Astrocyte (in vitro differentiated cells and primary cell): ENCODE measurements around the gene FRRS1. TPM values are rescaled to one million over a fixed set of nuclear protein-coding genes. Genes with fewer than 3 reads are reported as not detected.

Source experiments
- DNase-seq: peaks from one replicate; pipeline ENCODE4 v3.0.0-alpha.2; 2010; ENCODE audit warnings: low read depth
- FAIRE-seq: peaks from 2 replicates; lab custom pipeline; 2011; peaks lifted over from hg19 to GRCh38; lab: Jason Lieb, UNC
- H2AFZ ChIP-seq: 2 replicates; pipeline ENCODE4 v1.6.0; 2012; ENCODE audit warnings: low read depth, low read length, inconsistent platforms
- H3K27ac ChIP-seq: 2 replicates; pipeline ENCODE4 v1.5.1; 2011; ENCODE audit warnings: low read depth, low read length, inconsistent platforms
- H3K27me3 ChIP-seq: 2 replicates; pipeline ENCODE4 v1.6.0; 2011; ENCODE audit warnings: low read length, inconsistent platforms; ENCODE audit not compliant: insufficient read depth
- H3K36me3 ChIP-seq: 2 replicates; pipeline ENCODE4 v1.5.1; 2011; ENCODE audit warnings: low read length, inconsistent platforms; ENCODE audit not compliant: insufficient read depth
- H3K4me1 ChIP-seq: 2 replicates; pipeline ENCODE4 v1.5.1; 2011; ENCODE audit warnings: low read length, inconsistent platforms; ENCODE audit not compliant: insufficient read depth
- H3K4me2 ChIP-seq: 2 replicates; pipeline ENCODE4 v1.6.0; 2012; ENCODE audit warnings: low read length, inconsistent platforms
- H3K4me3 ChIP-seq: 2 replicates; pipeline ENCODE4 v1.5.1; 2011; ENCODE audit warnings: low read depth, mild to moderate bottlenecking, low read length, inconsistent platforms; ENCODE audit not compliant: insufficient read depth
- H3K79me2 ChIP-seq: 2 replicates; pipeline ENCODE4 v1.6.0; 2012; ENCODE audit warnings: mild to moderate bottlenecking, low read length, inconsistent platforms; ENCODE audit not compliant: insufficient read depth
- H3K9ac ChIP-seq: 2 replicates; pipeline ENCODE4 v1.6.0; 2012; ENCODE audit warnings: mild to moderate bottlenecking, low read length, inconsistent platforms
- H3K9me3 ChIP-seq: 2 replicates; pipeline ENCODE4 v1.5.1; 2012; ENCODE audit warnings: low read depth, mild to moderate bottlenecking, low read length, inconsistent platforms; ENCODE audit not compliant: insufficient read depth
- H4K20me1 ChIP-seq: 2 replicates; pipeline ENCODE4 v1.6.0; 2012; ENCODE audit warnings: low read length, inconsistent platforms; ENCODE audit not compliant: insufficient read depth
- H3K27ac Mint-ChIP-seq: one replicate; pipeline ENCODE4 v1.8.0; 2021; ENCODE audit warnings: mild to moderate bottlenecking, mixed read lengths; ENCODE audit not compliant: unreplicated experiment
- H3K27me3 Mint-ChIP-seq: one replicate; pipeline ENCODE4 v1.8.0; 2021; ENCODE audit warnings: low read depth, mixed read lengths; ENCODE audit not compliant: unreplicated experiment
- H3K36me3 Mint-ChIP-seq: one replicate; pipeline ENCODE4 v1.8.0; 2021; ENCODE audit warnings: low read depth, mixed read lengths; ENCODE audit not compliant: unreplicated experiment
- H3K4me1 Mint-ChIP-seq: one replicate; pipeline ENCODE4 v1.8.0; 2021; ENCODE audit warnings: low read depth, mixed read lengths; ENCODE audit not compliant: unreplicated experiment
- H3K4me3 Mint-ChIP-seq: one replicate; pipeline ENCODE4 v1.8.0; 2021; ENCODE audit warnings: mild to moderate bottlenecking, moderate library complexity, mixed read lengths; ENCODE audit not compliant: unreplicated experiment
- H3K9me3 Mint-ChIP-seq: one replicate; pipeline ENCODE4 v1.8.0; 2021; ENCODE audit warnings: mild to moderate bottlenecking, mixed read lengths; ENCODE audit not compliant: unreplicated experiment
- CTCF ChIP-seq: IDR thresholded peaks from 2 replicates; pipeline ENCODE4 v1.5.1; 2011; ENCODE audit warnings: low read depth, mild to moderate bottlenecking, inconsistent platforms, low read length, moderate library complexity; ENCODE audit not compliant: insufficient read depth
- EZH2 ChIP-seq: IDR thresholded peaks from 2 replicates; pipeline ENCODE4 v1.6.1; 2012; ENCODE audit warnings: mild to moderate bottlenecking, low read length, inconsistent platforms; ENCODE audit not compliant: insufficient read depth
- total RNA-seq: library from RNA; stranded (reverse); gene quantifications from 2 replicates; pipeline ENCODE4 v1.2.1, GENCODE V29; 2021

Gene FRRS1
- total RNA-seq, 1 donor from 2014 or later = 4.5 TPM

- H3K27me3 Mint-ChIP-seq = no peaks in the 10 kb centered on the region
- H3K27ac Mint-ChIP-seq = no peak overlapping the region
- Histone ChIP-seq H3K4me2 (no peak overlapping the region), H3K4me3 (no peak overlapping the region), H3K9me3 (no peaks in the 10 kb centered on the region), H3K27me3 (no peaks in the 10 kb centered on the region), H3K27ac (no peak overlapping the region), H3K9ac (no peak overlapping the region), H3K4me1 (no peaks in the 10 kb centered on the region), H3K36me3 (no peaks in the 10 kb centered on the region), H3K79me2 (no peaks in the 10 kb centered on the region), H4K20me1 (no peaks in the 10 kb centered on the region), H2AFZ (no peak overlapping the region)
- DNase-seq (no peak), FAIRE-seq (no peak)
- no peak overlapping the region for H3K4me3 Mint-ChIP-seq
- no peaks in the 10 kb centered on the region for H3K9me3 Mint-ChIP-seq
- TF ChIP-seq CTCF = no peak
- no peak for TF ChIP-seq EZH2
- H3K4me1 Mint-ChIP-seq = peaks cover 5% of the 10 kb centered on the region
- no peaks in the 10 kb centered on the region for H3K36me3 Mint-ChIP-seq
Measured at GRCh38 chr1:99738858-99739465, 27.5 kb downstream of the FRRS1 start.

GRCh38 chr1:99737016-99737415 is 29.4 kb downstream of the FRRS1 start:
- no peak overlapping the region for H3K4me3 ChIP-seq
- no peaks in the 10 kb centered on the region for H3K79me2 ChIP-seq
- no peaks in the 10 kb centered on the region for H4K20me1 ChIP-seq
- no peak overlapping the region for H3K4me2 ChIP-seq
- Mint-ChIP-seq H3K27ac (no peak overlapping the region), H3K4me3 (no peak overlapping the region), H3K4me1 (peaks cover 5% of the 10 kb centered on the region), H3K36me3 (no peaks in the 10 kb centered on the region), H3K27me3 (no peaks in the 10 kb centered on the region), H3K9me3 (no peaks in the 10 kb centered on the region)
- peak overlapping the region; percentile 46 for H2AFZ ChIP-seq
- TF ChIP-seq EZH2 (no peak), CTCF (peak; percentile 61)
- H3K27me3 ChIP-seq = no peaks in the 10 kb centered on the region
- DNase-seq (peak; percentile 53), FAIRE-seq (no peak)
- no peak overlapping the region for H3K27ac ChIP-seq
- H3K9me3 ChIP-seq = no peaks in the 10 kb centered on the region
- H3K9ac ChIP-seq = no peak overlapping the region
- no peaks in the 10 kb centered on the region for H3K36me3 ChIP-seq
- no peaks in the 10 kb centered on the region for H3K4me1 ChIP-seq

GRCh38 chr1:99735852-99736251 is 30.6 kb downstream of the FRRS1 start:
- Mint-ChIP-seq H3K4me3 (no peak overlapping the region), H3K27me3 (no peaks in the 10 kb centered on the region), H3K9me3 (no peaks in the 10 kb centered on the region), H3K4me1 (no peaks in the 10 kb centered on the region), H3K36me3 (no peaks in the 10 kb centered on the region), H3K27ac (no peak overlapping the region)
- TF ChIP-seq EZH2 = no peak
- TF ChIP-seq CTCF = no peak
- Histone ChIP-seq H4K20me1 (no peaks in the 10 kb centered on the region), H3K27me3 (no peaks in the 10 kb centered on the region), H3K4me3 (no peak overlapping the region), H3K4me1 (no peaks in the 10 kb centered on the region), H3K4me2 (no peak overlapping the region), H3K9ac (no peak overlapping the region), H2AFZ (no peak overlapping the region), H3K79me2 (no peaks in the 10 kb centered on the region), H3K36me3 (no peaks in the 10 kb centered on the region), H3K27ac (no peak overlapping the region), H3K9me3 (no peaks in the 10 kb centered on the region)
- FAIRE-seq (no peak), DNase-seq (no peak)
